HG03520 (cell line): ENCODE data around the gene COL4A1.

Experiments used
- ATAC-seq: cut with Tn5 transposase; IDR thresholded peaks from one replicate; pipeline ENCODE4 v1.9.1; 2021; ENCODE audit warnings: mild to moderate bottlenecking, moderate library complexity; ENCODE audit not compliant: unreplicated experiment

The COL4A1 gene

DNA sequence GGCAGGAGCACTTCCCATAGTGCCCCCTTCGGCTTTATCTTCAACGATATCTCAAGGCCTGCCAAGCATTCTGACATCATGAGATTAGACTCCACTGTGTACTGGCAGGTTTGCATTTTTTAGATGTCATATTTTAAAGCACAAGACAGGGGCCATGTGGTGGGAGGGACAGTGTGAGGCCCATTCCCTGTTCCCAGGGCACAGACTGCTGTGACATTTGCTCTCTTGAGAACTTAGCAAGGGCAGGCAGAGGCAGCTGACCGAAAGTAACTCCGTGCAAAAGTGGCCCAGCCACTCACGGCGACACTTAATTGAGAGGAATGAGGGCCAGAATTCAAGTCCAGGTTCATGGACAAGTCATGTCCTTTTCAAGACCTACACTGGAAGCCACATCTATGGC is 201.8 kb downstream of the COL4A1 start:
- ATAC-seq, result no peak

DNA sequence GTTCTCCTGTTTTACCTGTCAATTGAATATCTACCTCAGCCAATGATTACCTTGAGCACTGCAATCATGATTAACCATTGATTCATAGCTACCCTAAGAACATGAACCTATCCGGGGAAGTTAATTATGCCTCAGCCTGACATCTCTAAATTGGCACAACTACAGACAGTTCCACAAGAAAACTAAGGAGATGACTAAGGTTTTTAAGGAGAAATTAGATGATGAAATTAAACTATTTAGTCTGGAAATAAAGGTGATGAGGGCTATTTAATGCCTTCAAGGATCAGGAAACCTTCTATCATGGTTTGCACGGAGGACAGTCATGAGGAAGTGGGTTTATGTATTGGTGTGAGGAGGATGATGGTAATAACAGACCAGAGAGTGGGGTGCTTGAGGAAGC is 203.4 kb downstream of the COL4A1 start:
- ATAC-seq, result no peak

DNA sequence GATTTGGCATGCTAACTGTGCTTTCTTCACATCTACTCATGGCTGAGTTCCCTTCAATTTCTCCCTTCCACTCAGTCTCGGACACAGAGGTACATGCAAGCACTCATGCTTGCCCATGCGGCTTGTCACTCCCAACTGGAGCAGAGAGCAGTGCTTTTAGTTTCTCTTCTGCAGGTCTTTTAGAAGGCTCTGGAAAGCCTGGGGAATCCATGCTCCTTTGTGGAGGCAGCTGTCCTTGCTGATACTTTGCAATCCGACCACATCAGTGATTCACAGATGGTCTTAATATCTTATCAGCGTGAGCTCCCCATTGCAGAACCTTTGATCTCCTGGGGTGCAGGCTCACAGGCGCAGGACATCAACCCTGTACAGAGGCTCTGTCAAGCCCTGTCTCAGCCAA is 203.9 kb downstream of the COL4A1 start:
- no peak for ATAC-seq

DNA sequence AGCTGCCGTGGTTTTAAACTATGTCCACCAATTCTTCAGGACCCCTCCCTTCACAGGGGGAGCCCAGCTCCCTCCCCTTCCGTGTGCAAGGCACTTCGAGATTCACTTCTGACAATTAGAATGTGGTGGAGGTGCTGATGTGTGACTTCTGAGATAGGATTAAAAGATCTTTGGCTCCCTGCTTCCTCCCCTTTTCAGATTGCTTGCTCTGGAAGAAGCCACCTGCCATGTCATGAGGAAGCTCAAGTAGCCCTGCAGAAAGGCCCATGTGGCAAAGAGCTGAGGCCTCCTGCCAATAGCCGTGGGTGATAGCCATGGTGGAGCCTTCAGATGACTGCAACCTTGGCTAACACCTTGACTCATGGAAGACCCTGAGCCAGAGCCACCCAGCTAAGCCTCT is 204.9 kb downstream of the COL4A1 start:
- no peak for ATAC-seq

DNA sequence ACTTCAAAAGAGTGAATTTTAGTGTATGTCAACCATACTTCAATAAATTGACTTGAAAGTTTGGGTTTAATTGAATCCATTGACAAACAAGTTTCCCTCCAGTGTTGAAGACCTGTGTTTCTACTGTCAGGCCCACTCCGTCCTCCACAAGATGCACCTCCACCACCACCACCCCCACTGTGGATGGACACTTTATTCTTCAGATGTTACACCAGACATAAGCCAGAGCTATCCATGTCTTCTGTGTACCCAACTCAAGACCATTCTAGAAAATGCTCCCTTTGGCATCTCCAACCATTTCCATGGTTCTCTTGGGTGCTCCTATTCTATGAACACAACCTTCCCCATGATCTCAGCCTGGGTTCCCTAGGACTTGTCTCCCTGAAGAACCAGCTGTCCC is 207.0 kb downstream of the COL4A1 start:
- no peak for ATAC-seq
